ENCODE data around the gene NFYA. TPM values are rescaled to one million over a fixed set of nuclear protein-coding genes. Genes with fewer than 3 reads are reported as not detected.
A peak's percentile ranks its signal among the peaks of the same experiment; 100 is the strongest.

NFYA gene
- total and polyA plus RNA-seq, 2 of the 13 experiments (the other 11 are each of a cell fraction or from before 2014, with no cell fraction given): 16.0 to 22.9 TPM

DNA sequence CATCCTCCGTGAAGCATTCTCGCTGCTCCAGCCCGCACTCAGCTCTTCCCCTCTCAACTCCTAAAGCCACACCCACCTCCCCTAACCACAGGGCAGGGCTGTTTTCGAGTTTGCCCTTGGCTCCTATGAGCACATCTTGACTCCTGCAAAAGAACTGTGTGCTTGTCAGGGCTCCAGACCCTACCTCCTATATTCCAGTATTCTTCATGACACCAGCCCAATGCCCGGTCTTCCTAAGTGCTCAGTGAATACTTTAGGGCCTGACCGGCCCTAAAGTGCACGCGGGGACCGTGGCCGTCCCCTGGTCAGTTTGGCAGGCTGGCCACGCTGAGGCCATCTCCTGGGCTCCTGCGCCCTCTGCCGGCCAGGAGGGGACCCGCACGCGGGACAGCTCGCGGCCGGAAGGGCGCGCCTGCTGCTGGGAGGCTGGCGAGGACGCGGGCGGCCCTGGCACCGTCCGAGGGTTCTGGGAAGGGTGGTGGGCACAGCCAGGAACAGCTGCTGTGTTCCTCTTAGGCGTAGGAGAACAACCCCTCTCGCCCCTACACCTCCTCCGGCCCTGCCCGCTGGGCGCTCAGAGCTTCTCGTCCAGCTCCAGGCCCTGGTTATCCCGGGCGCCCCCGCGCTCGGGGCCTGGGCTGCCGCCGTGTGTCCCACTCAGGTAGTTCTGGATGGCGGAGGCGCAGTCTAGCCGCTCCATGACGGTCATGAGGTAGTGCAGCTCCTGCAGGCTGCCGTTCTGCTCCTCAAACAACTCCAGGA lies 44.8 kb upstream of the NFYA start (continued):
- TF ChIP-seq, protein P1, sequence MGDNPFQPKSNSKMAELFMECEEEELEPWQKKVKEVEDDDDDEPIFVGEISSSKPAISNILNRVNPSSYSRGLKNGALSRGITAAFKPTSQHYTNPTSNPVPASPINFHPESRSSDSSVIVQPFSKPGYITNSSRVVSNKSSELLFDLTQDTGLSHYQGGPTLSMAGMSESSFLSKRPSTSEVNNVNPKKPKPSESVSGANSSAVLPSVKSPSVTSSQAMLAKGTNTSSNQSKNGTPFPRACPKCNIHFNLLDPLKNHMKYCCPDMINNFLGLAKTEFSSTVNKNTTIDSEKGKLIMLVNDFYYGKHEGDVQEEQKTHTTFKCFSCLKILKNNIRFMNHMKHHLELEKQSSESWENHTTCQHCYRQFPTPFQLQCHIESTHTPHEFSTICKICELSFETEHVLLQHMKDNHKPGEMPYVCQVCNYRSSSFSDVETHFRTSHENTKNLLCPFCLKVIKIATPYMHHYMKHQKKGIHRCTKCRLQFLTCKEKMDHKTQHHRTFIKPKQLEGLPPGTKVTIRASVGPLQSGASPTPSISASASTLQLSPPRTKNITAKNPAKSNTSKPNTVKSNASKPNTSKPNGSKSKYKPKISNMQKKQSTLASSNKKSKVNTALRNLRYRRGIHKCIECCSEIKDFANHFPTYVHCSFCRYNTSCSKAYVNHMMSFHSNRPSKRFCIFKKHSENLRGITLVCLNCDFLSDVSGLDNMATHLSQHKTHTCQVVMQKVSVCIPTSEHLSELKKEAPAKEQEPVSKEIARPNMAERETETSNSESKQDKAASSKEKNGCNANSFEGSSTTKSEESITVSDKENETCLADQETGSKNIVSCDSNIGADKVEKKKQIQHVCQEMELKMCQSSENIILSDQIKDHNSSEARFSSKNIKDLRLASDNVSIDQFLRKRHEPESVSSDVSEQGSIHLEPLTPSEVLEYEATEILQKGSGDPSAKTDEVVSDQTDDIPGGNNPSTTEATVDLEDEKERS (CRISPR knock-in tag; IDR thresholded peaks at IDR 0.05): 0 out of 2 replicates have a peak, but pooled peaks have one; percentile 40
- TF ChIP-seq ZNF777 (CRISPR knock-in tag; IDR thresholded peaks at IDR 0.05) (peak; percentile 39; the same call in 1 of the 2 replicates), ZNF530 (CRISPR knock-in tag; IDR thresholded peaks at IDR 0.05; ENCODE audit: low read depth) (no peak), ZFX (CRISPR knock-in tag; IDR thresholded peaks at IDR 0.05; ENCODE audit: low read depth) (peak; percentile 71), ZNF570 (CRISPR knock-in tag; IDR thresholded peaks at IDR 0.05; ENCODE audit: borderline replicate concordance) (no peak), TCF12 (IDR thresholded peaks at IDR 0.05) (no peak), TCF12 (CRISPR knock-in tag; IDR thresholded peaks at IDR 0.05) (no peak; the same call in 1 of the 2 replicates), IRF2 (CRISPR knock-in tag; IDR thresholded peaks at IDR 0.05) (peak; percentile 62; the same call in 1 of the 2 replicates), KDM2A (CRISPR knock-in tag; IDR thresholded peaks at IDR 0.05; ENCODE audit: borderline replicate concordance, low read depth) (peak; percentile 92), CEBPG (CRISPR knock-in tag; IDR thresholded peaks at IDR 0.05) (no peak), ZMYM4 (CRISPR knock-in tag; IDR thresholded peaks at IDR 0.05) (peak; percentile 72), ZNF138 (CRISPR knock-in tag; IDR thresholded peaks at IDR 0.05; ENCODE audit: low read depth) (no peak), EHMT2 (IDR thresholded peaks at IDR 0.05; ENCODE audit: borderline replicate concordance, low read depth, low read length) (no peak), SNAPC2 (CRISPR knock-in tag; IDR thresholded peaks at IDR 0.05) (no peak), ZNF383 (CRISPR knock-in tag; IDR thresholded peaks at IDR 0.05; ENCODE audit: borderline replicate concordance) (no peak; the same call in 1 of the 2 replicates)
- TF ChIP-seq, protein P2, sequence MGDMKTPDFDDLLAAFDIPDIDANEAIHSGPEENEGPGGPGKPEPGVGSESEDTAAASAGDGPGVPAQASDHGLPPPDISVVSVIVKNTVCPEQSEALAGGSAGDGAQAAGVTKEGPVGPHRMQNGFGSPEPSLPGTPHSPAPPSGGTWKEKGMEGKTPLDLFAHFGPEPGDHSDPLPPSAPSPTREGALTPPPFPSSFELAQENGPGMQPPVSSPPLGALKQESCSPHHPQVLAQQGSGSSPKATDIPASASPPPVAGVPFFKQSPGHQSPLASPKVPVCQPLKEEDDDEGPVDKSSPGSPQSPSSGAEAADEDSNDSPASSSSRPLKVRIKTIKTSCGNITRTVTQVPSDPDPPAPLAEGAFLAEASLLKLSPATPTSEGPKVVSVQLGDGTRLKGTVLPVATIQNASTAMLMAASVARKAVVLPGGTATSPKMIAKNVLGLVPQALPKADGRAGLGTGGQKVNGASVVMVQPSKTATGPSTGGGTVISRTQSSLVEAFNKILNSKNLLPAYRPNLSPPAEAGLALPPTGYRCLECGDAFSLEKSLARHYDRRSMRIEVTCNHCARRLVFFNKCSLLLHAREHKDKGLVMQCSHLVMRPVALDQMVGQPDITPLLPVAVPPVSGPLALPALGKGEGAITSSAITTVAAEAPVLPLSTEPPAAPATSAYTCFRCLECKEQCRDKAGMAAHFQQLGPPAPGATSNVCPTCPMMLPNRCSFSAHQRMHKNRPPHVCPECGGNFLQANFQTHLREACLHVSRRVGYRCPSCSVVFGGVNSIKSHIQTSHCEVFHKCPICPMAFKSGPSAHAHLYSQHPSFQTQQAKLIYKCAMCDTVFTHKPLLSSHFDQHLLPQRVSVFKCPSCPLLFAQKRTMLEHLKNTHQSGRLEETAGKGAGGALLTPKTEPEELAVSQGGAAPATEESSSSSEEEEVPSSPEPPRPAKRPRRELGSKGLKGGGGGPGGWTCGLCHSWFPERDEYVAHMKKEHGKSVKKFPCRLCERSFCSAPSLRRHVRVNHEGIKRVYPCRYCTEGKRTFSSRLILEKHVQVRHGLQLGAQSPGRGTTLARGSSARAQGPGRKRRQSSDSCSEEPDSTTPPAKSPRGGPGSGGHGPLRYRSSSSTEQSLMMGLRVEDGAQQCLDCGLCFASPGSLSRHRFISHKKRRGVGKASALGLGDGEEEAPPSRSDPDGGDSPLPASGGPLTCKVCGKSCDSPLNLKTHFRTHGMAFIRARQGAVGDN (CRISPR knock-in tag; IDR thresholded peaks at IDR 0.05): peak; percentile 97
- TF ChIP-seq, protein P3, sequence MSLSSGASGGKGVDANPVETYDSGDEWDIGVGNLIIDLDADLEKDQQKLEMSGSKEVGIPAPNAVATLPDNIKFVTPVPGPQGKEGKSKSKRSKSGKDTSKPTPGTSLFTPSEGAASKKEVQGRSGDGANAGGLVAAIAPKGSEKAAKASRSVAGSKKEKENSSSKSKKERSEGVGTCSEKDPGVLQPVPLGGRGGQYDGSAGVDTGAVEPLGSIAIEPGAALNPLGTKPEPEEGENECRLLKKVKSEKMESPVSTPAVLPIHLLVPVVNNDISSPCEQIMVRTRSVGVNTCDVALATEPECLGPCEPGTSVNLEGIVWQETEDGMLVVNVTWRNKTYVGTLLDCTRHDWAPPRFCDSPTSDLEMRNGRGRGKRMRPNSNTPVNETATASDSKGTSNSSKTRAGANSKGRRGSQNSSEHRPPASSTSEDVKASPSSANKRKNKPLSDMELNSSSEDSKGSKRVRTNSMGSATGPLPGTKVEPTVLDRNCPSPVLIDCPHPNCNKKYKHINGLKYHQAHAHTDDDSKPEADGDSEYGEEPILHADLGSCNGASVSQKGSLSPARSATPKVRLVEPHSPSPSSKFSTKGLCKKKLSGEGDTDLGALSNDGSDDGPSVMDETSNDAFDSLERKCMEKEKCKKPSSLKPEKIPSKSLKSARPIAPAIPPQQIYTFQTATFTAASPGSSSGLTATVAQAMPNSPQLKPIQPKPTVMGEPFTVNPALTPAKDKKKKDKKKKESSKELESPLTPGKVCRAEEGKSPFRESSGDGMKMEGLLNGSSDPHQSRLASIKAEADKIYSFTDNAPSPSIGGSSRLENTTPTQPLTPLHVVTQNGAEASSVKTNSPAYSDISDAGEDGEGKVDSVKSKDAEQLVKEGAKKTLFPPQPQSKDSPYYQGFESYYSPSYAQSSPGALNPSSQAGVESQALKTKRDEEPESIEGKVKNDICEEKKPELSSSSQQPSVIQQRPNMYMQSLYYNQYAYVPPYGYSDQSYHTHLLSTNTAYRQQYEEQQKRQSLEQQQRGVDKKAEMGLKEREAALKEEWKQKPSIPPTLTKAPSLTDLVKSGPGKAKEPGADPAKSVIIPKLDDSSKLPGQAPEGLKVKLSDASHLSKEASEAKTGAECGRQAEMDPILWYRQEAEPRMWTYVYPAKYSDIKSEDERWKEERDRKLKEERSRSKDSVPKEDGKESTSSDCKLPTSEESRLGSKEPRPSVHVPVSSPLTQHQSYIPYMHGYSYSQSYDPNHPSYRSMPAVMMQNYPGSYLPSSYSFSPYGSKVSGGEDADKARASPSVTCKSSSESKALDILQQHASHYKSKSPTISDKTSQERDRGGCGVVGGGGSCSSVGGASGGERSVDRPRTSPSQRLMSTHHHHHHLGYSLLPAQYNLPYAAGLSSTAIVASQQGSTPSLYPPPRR (CRISPR knock-in tag; IDR thresholded peaks at IDR 0.05; ENCODE audit: borderline replicate concordance): no peak
